ENCODE measurements around the gene GCA.

GCA gene

DNA sequence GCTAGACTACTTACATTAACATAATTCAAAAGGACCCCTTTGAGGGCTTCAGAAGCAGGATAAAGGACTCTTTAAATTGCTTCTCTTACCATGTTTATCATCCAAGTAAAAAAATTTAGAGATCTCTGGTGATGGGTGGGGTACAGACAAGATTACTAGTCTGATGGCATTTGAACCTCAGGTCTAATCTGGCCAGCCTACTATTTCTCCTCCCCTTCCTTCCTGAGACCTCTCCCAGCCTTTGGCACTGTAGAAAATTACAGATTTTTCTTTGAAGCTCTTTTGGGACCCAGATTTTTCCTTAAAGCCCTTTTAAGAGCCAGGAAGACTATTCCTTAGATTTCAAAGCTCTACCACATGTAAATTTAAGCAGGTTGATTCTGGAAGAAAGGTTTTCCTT lies 28.9 kb downstream of the GCA start:
- Histone ChIP-seq H3K4me3 (no peak overlapping the region), H3K27ac (no peak overlapping the region), H3K36me3 (no peaks in the 10 kb centered on the region), H3K27me3 (no peaks in the 10 kb centered on the region), H3K4me1 (peaks cover 0 to 37% (median 13%) of the 10 kb centered on the region in 4 donors), H3K9me3 (no peaks in the 10 kb centered on the region)
- intact Hi-C loops (cut with DNase I; ENCODE audit: low total_unique reads): no loop called here
- TF ChIP-seq, protein P1, sequence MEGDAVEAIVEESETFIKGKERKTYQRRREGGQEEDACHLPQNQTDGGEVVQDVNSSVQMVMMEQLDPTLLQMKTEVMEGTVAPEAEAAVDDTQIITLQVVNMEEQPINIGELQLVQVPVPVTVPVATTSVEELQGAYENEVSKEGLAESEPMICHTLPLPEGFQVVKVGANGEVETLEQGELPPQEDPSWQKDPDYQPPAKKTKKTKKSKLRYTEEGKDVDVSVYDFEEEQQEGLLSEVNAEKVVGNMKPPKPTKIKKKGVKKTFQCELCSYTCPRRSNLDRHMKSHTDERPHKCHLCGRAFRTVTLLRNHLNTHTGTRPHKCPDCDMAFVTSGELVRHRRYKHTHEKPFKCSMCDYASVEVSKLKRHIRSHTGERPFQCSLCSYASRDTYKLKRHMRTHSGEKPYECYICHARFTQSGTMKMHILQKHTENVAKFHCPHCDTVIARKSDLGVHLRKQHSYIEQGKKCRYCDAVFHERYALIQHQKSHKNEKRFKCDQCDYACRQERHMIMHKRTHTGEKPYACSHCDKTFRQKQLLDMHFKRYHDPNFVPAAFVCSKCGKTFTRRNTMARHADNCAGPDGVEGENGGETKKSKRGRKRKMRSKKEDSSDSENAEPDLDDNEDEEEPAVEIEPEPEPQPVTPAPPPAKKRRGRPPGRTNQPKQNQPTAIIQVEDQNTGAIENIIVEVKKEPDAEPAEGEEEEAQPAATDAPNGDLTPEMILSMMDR (IDR thresholded peaks at IDR 0.05): no peak
- DNase-seq: no peak

DNA sequence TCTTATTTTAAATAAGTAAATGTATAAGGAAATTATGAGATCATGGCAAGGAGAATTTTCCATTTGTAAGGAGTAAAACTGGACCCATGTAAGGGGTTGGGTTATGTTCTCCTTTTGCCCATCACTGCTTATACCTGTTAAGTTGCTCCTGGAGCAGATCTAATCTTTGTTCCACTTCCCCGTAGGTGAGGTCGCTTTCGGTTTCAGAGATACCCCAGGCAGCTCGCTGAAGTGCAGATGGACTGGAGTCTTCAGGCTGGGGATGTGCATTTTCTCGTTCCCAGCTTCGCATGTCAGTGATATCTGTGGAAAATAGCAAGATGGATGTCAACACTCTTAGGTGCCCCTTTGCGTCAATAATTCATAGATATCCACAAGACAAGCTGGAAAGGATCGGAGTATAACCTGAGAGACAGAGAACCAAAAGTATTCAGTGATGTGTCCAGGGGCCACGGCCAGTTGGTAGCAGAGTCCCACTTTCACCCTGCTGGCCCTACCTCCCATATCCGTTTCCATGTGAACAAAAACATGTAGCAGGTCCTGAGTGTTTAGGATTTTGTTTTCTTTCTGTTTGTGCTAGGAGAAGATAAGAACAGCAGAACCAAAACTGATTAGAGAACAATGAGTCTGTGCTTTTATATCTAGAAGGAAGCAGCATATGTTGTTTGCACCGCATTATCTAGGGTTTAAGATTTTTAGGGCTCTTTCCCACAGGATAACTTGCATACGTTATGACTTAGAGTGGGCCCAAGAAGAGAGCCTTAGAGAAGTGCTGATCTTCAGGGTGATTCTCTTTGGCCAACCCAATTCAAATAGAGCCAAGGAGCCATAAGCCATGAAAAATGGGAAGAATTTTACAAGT lies 36.0 kb downstream of the GCA start:
- no peaks in the 10 kb centered on the region for H3K9me3 ChIP-seq
- H3K27me3 ChIP-seq: no peaks in the 10 kb centered on the region
- intact Hi-C loops (cut with DNase I; ENCODE audit: low total_unique reads): no loop called here
- H3K36me3 ChIP-seq: no peaks in the 10 kb centered on the region
- H3K27ac ChIP-seq: no peak overlapping the region
- peaks cover 0 to 11% (median 0%) of the 10 kb centered on the region in 4 donors for H3K4me1 ChIP-seq
- no peak for DNase-seq
- TF ChIP-seq, protein P1 (IDR thresholded peaks at IDR 0.05): no peak
- no peak overlapping the region for H3K4me3 ChIP-seq

DNA sequence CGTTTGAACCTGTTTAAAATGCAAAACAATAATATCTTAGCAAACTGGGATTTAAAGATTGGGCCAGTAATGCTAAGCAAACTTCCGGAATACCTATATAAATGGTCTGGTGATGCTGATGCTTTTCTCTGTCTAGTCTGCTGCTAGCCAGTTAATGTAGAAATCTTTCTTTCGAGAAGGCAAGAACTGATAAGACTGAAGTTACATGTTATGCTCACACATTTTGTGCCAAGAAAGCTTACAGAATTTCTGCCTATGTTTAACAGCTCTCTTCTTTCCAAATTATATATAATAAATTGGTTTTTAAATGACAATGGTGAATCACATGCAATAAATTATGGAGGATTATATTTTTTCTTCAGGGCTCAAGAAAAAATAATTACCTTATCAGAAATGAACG lies 37.9 kb downstream of the GCA start:
- H3K4me1 ChIP-seq: peaks cover 0 to 11% (median 0%) of the 10 kb centered on the region in 4 donors
- H3K27ac ChIP-seq: no peak overlapping the region
- intact Hi-C loops (cut with DNase I; ENCODE audit: low total_unique reads): no loop called here
- no peak overlapping the region for H3K4me3 ChIP-seq
- no peak for DNase-seq
- no peaks in the 10 kb centered on the region for H3K27me3 ChIP-seq
- TF ChIP-seq, protein P1 (IDR thresholded peaks at IDR 0.05): no peak
- H3K9me3 ChIP-seq: no peaks in the 10 kb centered on the region
- no peaks in the 10 kb centered on the region for H3K36me3 ChIP-seq

DNA sequence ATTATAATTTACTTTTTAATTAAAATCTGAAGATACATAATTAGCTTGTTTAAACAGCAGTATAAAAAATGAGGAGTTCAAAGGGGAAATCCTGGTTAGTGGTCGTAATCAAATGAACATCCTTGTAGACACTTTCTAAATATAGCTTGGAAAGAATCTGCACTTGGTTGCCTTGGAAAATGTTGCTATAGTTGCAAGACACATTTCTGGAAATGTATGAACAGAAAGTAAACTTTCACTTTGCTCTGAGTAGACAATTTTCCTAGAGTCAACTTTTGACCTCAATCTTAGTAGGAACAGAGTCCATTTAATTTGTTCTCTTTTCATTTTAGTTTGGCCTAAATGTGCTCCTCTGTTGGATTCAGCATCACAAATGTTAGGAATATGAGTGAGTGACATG lies 38.3 kb downstream of the GCA start:
- intact Hi-C loops (cut with DNase I; ENCODE audit: low total_unique reads): no loop called here
- H3K9me3 ChIP-seq: no peaks in the 10 kb centered on the region
- no peaks in the 10 kb centered on the region for H3K27me3 ChIP-seq
- H3K36me3 ChIP-seq: no peaks in the 10 kb centered on the region
- DNase-seq: no peak
- H3K4me3 ChIP-seq: no peak overlapping the region
- TF ChIP-seq, protein P1 (IDR thresholded peaks at IDR 0.05): no peak
- H3K4me1 ChIP-seq: peaks cover 0 to 11% (median 0%) of the 10 kb centered on the region in 4 donors
- no peak overlapping the region for H3K27ac ChIP-seq

DNA sequence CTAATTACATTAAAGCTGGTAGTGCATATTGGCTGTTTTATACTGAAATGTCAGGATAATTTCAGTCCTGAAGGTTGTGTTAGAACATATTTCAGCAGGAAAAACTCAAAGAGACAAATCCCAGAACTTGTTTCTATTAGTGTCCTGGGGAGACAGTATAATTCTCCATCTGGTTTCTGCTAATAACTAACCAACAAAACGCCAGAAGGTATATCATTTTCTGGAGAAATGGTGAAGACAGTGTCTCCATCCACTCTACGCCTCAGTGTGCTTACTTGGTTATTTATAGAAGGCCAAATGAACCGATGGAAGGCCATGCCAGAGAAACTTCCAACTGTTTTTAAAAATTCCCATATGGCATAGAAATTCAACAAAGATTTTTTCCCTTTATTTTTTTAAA lies 41.6 kb downstream of the GCA start:
- DNase-seq: no peak
- no peak overlapping the region for H3K27ac ChIP-seq
- no peaks in the 10 kb centered on the region for H3K9me3 ChIP-seq
- no peak overlapping the region for H3K4me3 ChIP-seq
- intact Hi-C loops (cut with DNase I; ENCODE audit: low total_unique reads): no loop called here
- H3K36me3 ChIP-seq: no peaks in the 10 kb centered on the region
- TF ChIP-seq, protein P1 (IDR thresholded peaks at IDR 0.05): no peak
- H3K4me1 ChIP-seq: peaks cover 0 to 11% (median 0%) of the 10 kb centered on the region in 4 donors
- no peaks in the 10 kb centered on the region for H3K27me3 ChIP-seq
